CD4-positive, alpha-beta T cell (primary cell): ENCODE measurements around the gene ZNF79. TPM values are rescaled to one million over a fixed set of nuclear protein-coding genes. Genes with fewer than 3 reads are reported as not detected.

Experiments
- ATAC-seq: fragments of 200-7000 bp; cut with Tn5 transposase; one replicate; pipeline ENCODE4 v1.10.0; 2022; ENCODE audit warnings: mild to moderate bottlenecking; ENCODE audit not compliant: poor library complexity
- CTCF ChIA-PET: fragments of 350-600 bp; sonication (Branson Sonifier 250); formaldehyde crosslinking; loops from one replicate; lab custom pipeline; 2021; ENCODE audit warnings: antibody characterized with exemption, inconsistent platforms; lab: Charles Lee
- POLR2A ChIA-PET: fragments of 350-600 bp; sonication (Branson Sonifier 250); formaldehyde crosslinking; loops from one replicate; lab custom pipeline; 2021; ENCODE audit warnings: antibody characterized with exemption, inconsistent platforms; lab: Charles Lee
- DNase-seq, 14 experiments: peaks; one replicate each; pipeline ENCODE4 v3.0.0-alpha.2; 2013 to 2020; ENCODE audit warnings: mixed read lengths in 2 of 14
- H3K27ac ChIP-seq, 2 donors: one replicate each; pipeline versions ENCODE4 v1.5.1 to v1.7.0; 2013; ENCODE audit warnings: low read length in 2 of 2, low read depth in 1 of 2, mild to moderate bottlenecking in 1 of 2
- H3K27me3 ChIP-seq, 2 experiments: 1 replicate in 1 of 2; 2 replicates in 1 of 2; pipeline versions ENCODE4 v1.6.1 to v1.7.0; 2013; ENCODE audit warnings: low read length in 2 of 2, control low read depth in 1 of 2, mild to moderate bottlenecking in 1 of 2, moderate library complexity in 1 of 2; ENCODE audit not compliant: insufficient read depth in 2 of 2, control insufficient read depth in 1 of 2
- H3K36me3 ChIP-seq: one replicate; pipeline ENCODE4 v1.6.1; 2013; ENCODE audit warnings: low read length, control low read depth; ENCODE audit not compliant: insufficient read depth
- H3K4me1 ChIP-seq: one replicate; pipeline ENCODE4 v1.6.1; 2013; ENCODE audit warnings: low read length, control low read depth; ENCODE audit not compliant: insufficient read depth
- H3K4me3 ChIP-seq: one replicate; pipeline ENCODE4 v1.5.1; 2013; ENCODE audit warnings: mild to moderate bottlenecking, low read length, moderate library complexity
- H3K9me3 ChIP-seq, 2 experiments: 1 replicate in 1 of 2; 2 replicates in 1 of 2; pipeline versions ENCODE4 v1.6.1 to v1.7.0; 2013; ENCODE audit warnings: low read length in 2 of 2, mild to moderate bottlenecking in 2 of 2, control low read depth in 1 of 2, moderate library complexity in 1 of 2; ENCODE audit not compliant: control insufficient read depth in 1 of 2, insufficient read depth in 1 of 2
- H3K27ac Mint-ChIP-seq: one replicate; pipeline ENCODE4 v1.8.0; 2020; ENCODE audit warnings: mixed read lengths
- H3K27me3 Mint-ChIP-seq: one replicate; pipeline ENCODE4 v1.8.0; 2021; ENCODE audit warnings: mixed read lengths
- H3K36me3 Mint-ChIP-seq: one replicate; pipeline ENCODE4 v1.8.0; 2021; ENCODE audit warnings: low read depth, mixed read lengths
- H3K4me1 Mint-ChIP-seq: one replicate; pipeline ENCODE4 v1.8.0; 2021; ENCODE audit warnings: low read depth, mixed read lengths
- H3K4me3 Mint-ChIP-seq: one replicate; pipeline ENCODE4 v1.8.0; 2020; ENCODE audit warnings: mild to moderate bottlenecking, mixed read lengths
- H3K9me3 Mint-ChIP-seq: one replicate; pipeline ENCODE4 v1.8.0; 2020; ENCODE audit warnings: mixed read lengths
- intact Hi-C, 2 experiments: fragments of 100-400 bp; cut with DNase I in 1 of 2; cut with micrococcal nuclease in 1 of 2; formaldehyde crosslinking; loops; one replicate each; pipeline versions ENCODE4 v1.15.1 to v1.9.0; 2023 to 2025; cut with DNase I, micrococcal nuclease
- total RNA-seq, 174 experiments: library from RNA in 2 of 174; stranded (reverse) in 2 of 174; gene quantifications; one replicate each; pipeline ENCODE4 v1.2.3 and lab custom pipeline; 2021 to 2026
- TF ChIP-seq, protein P1 (sequence below): fragments of 200-600 bp; IDR thresholded peaks from one replicate; pipeline ENCODE4 v1.8.0; 2022; ENCODE audit warnings: antibody characterized with exemption, mild to moderate bottlenecking

The ZNF79 gene
- total RNA-seq, 2 experiments from 2014 or later: 4.3 to 4.9 TPM

DNA sequence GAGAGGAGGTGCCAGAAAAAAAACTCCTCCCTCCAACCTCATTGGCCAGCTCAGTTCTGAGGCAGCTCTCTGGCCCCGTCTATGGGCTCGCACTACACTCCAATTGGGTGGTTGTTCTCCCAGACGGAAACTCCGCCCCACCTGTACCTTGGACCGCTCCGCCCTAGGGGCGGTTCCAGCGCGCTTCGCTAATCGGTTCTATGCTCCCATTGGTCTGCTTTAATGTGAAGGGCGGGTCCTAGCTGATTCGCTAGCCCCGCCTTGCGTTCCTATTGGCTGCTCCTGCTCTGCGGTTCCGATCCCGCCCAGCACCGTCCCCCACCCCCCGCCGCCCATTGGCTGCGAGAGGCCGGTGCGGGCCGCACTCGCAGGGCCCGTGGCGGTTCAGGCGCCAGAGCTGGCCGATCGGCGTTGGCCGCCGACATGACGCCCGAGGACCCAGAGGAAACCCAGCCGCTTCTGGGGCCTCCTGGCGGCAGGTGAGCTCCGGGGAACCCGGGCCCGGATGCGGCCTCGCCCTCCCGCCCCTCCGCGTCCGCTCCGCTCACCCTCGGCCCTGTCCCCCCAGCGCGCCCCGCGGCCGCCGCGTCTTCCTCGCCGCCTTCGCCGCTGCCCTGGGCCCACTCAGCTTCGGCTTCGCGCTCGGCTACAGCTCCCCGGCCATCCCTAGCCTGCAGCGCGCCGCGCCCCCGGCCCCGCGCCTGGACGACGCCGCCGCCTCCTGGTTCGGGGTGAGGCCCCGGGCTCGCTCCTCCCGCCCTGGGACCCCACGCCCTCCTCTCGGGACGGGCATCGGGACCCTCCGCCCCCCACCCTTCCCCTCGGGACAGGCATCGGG lies 27.2 kb upstream of the ZNF79 start, which contains the start of gene SLC2A8:
Gene SLC2A8, plus strand, starts transcription at position 362 of the 838 bp plus-strand sequence. Its CDS starts 62 bp downstream, at position 424.
- ChIA-PET POLR2A (interaction anchor here (1.0 to 1.7 kb wide), 3 partner anchors 9 to 96 kb away, joined by 3 to 25 read pairs (median 13); partner anchors contain the start of genes LRSAM1 and RPL12), CTCF (interaction anchor here (0.8 to 1.7 kb wide), 6 partner anchors 9 to 173 kb away, joined by 3 to 13 read pairs (median 4); partner anchors contain the start of genes LRSAM1, RPL12 and ZNF79)
- peaks cover 0 to 8% of the 10 kb centered on the region in 2 experiments for H3K9me3 ChIP-seq
- TF ChIP-seq, protein P1, sequence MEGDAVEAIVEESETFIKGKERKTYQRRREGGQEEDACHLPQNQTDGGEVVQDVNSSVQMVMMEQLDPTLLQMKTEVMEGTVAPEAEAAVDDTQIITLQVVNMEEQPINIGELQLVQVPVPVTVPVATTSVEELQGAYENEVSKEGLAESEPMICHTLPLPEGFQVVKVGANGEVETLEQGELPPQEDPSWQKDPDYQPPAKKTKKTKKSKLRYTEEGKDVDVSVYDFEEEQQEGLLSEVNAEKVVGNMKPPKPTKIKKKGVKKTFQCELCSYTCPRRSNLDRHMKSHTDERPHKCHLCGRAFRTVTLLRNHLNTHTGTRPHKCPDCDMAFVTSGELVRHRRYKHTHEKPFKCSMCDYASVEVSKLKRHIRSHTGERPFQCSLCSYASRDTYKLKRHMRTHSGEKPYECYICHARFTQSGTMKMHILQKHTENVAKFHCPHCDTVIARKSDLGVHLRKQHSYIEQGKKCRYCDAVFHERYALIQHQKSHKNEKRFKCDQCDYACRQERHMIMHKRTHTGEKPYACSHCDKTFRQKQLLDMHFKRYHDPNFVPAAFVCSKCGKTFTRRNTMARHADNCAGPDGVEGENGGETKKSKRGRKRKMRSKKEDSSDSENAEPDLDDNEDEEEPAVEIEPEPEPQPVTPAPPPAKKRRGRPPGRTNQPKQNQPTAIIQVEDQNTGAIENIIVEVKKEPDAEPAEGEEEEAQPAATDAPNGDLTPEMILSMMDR: peak; percentile 18
- Mint-ChIP-seq H3K4me3 (peak within 1 kb of the TSS; percentile 75), H3K4me1 (peaks cover 21% of the 10 kb centered on the region), H3K27ac (no peak within 1 kb of the TSS), H3K9me3 (no peaks in the 10 kb centered on the region), H3K27me3 (peaks cover 87% of the 10 kb centered on the region), H3K36me3 (no peaks in the 10 kb centered on the region)
- DNase-seq (peak; percentile 63 to 98 (median 76)), ATAC-seq (peak; percentile 92)
- H3K4me3 ChIP-seq: peak within 1 kb of the TSS; percentile 44
- H3K4me1 ChIP-seq: peaks cover 28% of the 10 kb centered on the region
- H3K27ac ChIP-seq: no peak within 1 kb of the TSS
- intact Hi-C loops: loop anchor here (1.0 to 5.0 kb wide), 4 partner anchors 26 to 180 kb away; no protein-coding TSS in a partner anchor
- H3K36me3 ChIP-seq: no peaks in the 10 kb centered on the region
- peaks cover 65 to 83% of the 10 kb centered on the region in 2 experiments for H3K27me3 ChIP-seq

DNA sequence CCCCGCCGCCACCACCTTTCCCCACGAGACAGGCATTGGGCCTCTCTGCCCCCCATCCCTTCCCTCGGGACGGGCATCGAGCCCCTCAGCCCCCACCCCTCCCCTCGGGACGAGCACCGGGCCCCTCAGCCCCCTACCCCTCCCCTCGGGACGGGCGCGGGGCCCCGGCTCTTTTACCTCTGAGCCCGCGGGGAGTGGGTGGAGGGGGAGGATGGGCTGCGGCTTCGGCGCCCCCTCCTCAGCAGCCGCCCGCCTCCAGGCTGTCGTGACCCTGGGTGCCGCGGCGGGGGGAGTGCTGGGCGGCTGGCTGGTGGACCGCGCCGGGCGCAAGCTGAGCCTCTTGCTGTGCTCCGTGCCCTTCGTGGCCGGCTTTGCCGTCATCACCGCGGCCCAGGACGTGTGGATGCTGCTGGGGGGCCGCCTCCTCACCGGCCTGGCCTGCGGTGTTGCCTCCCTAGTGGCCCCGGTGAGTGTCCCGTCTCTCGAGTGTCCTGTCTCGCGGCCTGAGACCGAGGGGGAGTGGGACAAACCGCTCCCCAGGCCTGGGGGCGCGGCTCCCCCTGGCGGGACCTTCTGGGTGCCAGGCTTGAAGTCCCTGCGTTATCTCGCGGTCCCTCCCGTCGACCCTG lies 26.4 kb upstream of the ZNF79 start:
- no peak overlapping the region for H3K27ac Mint-ChIP-seq
- H3K4me3 ChIP-seq: peak overlapping the region; percentile 44
- no peak for ATAC-seq

More for the DNA sequence above, 26.4 kb upstream of the ZNF79 start:
- H3K27me3 Mint-ChIP-seq: peaks cover 82% of the 10 kb centered on the region
- intact Hi-C loops: loop anchor here (1.0 to 5.0 kb wide), 4 partner anchors 25 to 180 kb away; no protein-coding TSS in a partner anchor
- H3K27me3 ChIP-seq: peaks cover 66 to 81% of the 10 kb centered on the region in 2 experiments
- ChIA-PET POLR2A (interaction anchor here (1.0 to 1.7 kb wide), 3 partner anchors 10 to 96 kb away, joined by 3 to 25 read pairs (median 13); partner anchors contain the start of genes LRSAM1 and RPL12), CTCF (interaction anchor here (1.0 to 1.7 kb wide), 3 partner anchors 10 to 173 kb away, joined by 3 to 13 read pairs (median 5); partner anchors contain the start of genes LRSAM1 and RPL12)
- peaks cover 0 to 14% of the 10 kb centered on the region in 2 experiments for H3K9me3 ChIP-seq
- no peak overlapping the region for H3K27ac ChIP-seq
- TF ChIP-seq, protein P1: peak; percentile 47
- H3K36me3 Mint-ChIP-seq: no peaks in the 10 kb centered on the region
- DNase-seq: peak in 7 of 14 experiments; percentile 6 to 61 (median 34)
- peaks cover 21% of the 10 kb centered on the region for H3K4me1 Mint-ChIP-seq
- H3K9me3 Mint-ChIP-seq: no peaks in the 10 kb centered on the region
- H3K4me1 ChIP-seq: peaks cover 28% of the 10 kb centered on the region
- no peaks in the 10 kb centered on the region for H3K36me3 ChIP-seq
- H3K4me3 Mint-ChIP-seq: peak overlapping the region; percentile 75
